Panc1 (cell line): ENCODE measurements around the gene GEMIN7.
"Not testable (repeated sequence)": the region's sequence is repeated elsewhere in the genome, so short reads cannot be mapped to it uniquely, and the experiment has no call there.

Experiments used
- POLR2AphosphoS5 ChIP-seq: IDR thresholded peaks from 2 replicates; pipeline ENCODE4 v1.6.1; 2012; ENCODE audit warnings: mild to moderate bottlenecking, low read depth, low read length, moderate library complexity
- REST ChIP-seq, 2 experiments: IDR thresholded peaks; 2 replicates each; pipeline ENCODE4 v1.6.1; 2011 to 2012; ENCODE audit warnings: low read depth in 2 of 2, control low read depth in 1 of 2, low read length in 1 of 2, mild to moderate bottlenecking in 1 of 2, moderate library complexity in 1 of 2; ENCODE audit not compliant: insufficient read depth in 1 of 2
- SIN3A ChIP-seq: IDR thresholded peaks from 2 replicates; pipeline ENCODE4 v1.6.1; 2012; ENCODE audit warnings: low read depth, mild to moderate bottlenecking, low read length, moderate library complexity, borderline replicate concordance; ENCODE audit not compliant: insufficient read depth
- TCF7L2 ChIP-seq: IDR thresholded peaks from 2 replicates; pipeline ENCODE4 v1.6.1; 2011; ENCODE audit warnings: mild to moderate bottlenecking, low read depth, low read length, inconsistent platforms
- TF ChIP-seq, protein P1 (sequence below): fragments of 450-650 bp; IDR thresholded peaks from 2 replicates; pipeline ENCODE4 v1.5.1; 2017; ENCODE audit warnings: mild to moderate bottlenecking

- TF ChIP-seq SIN3A; REST (IDR thresholded peaks at IDR 0.05; ENCODE audit: insufficient read depth in 1 of 2, low read depth in 2 of 2, low read length in 1 of 2); TCF7L2; POLR2AphosphoS5: not testable (repeated sequence)
- TF ChIP-seq, protein P1, sequence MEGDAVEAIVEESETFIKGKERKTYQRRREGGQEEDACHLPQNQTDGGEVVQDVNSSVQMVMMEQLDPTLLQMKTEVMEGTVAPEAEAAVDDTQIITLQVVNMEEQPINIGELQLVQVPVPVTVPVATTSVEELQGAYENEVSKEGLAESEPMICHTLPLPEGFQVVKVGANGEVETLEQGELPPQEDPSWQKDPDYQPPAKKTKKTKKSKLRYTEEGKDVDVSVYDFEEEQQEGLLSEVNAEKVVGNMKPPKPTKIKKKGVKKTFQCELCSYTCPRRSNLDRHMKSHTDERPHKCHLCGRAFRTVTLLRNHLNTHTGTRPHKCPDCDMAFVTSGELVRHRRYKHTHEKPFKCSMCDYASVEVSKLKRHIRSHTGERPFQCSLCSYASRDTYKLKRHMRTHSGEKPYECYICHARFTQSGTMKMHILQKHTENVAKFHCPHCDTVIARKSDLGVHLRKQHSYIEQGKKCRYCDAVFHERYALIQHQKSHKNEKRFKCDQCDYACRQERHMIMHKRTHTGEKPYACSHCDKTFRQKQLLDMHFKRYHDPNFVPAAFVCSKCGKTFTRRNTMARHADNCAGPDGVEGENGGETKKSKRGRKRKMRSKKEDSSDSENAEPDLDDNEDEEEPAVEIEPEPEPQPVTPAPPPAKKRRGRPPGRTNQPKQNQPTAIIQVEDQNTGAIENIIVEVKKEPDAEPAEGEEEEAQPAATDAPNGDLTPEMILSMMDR: not testable (repeated sequence)
Observed at GRCh38 chr19:45106363-45106762, 27.3 kb downstream of the GEMIN7 start.
